AML-193 (cell line): Measurements from ENCODE around the gene RBM10.

ENCODE experiments used
- DNase-seq, 2 experiments: peaks; one replicate each; lab custom pipeline; 2025; lab: John Stamatoyannopoulos, UW

The RBM10 gene

DNA sequence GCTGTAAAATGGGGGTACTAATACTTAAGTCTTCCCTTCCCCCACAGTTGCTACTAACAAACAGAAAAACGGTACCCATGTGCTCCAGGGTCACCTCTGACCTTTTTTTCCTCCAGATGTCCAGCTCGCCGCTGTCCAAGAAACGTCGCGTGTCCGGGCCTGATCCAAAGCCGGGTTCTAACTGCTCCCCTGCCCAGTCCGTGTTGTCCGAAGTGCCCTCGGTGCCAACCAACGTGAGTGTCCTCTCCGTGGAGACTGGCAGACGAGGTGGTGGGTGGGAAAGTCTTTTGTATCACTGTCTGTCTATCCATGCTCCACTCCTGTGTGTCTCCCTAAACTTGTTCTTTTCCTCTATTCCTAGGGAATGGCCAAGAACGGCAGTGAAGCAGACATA is 53.7 kb downstream of the RBM10 start:
- no peak for DNase-seq

DNA sequence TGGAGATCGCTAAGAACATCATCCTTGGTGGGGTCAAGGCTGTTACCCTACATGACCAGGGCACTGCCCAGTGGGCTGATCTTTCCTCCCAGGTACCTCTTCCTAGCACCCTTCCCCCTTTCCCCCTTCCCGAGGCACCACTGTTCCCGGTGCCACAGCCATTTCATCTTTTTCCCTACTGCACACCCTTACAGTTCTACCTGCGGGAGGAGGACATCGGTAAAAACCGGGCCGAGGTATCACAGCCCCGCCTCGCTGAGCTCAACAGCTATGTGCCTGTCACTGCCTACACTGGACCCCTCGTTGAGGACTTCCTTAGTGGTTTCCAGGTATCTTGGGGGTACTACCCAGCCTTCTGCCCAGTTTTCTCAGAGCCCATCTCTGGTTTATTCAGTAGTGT is 54.3 kb downstream of the RBM10 start:
- DNase-seq: no peak

- no peak for DNase-seq
Measured at GRCh38 chrX:47200385-47201150, 55.5 kb downstream of the RBM10 start.

GRCh38 chrX:47201345-47201944 is 56.4 kb downstream of the RBM10 start:
- no peak for DNase-seq

DNA sequence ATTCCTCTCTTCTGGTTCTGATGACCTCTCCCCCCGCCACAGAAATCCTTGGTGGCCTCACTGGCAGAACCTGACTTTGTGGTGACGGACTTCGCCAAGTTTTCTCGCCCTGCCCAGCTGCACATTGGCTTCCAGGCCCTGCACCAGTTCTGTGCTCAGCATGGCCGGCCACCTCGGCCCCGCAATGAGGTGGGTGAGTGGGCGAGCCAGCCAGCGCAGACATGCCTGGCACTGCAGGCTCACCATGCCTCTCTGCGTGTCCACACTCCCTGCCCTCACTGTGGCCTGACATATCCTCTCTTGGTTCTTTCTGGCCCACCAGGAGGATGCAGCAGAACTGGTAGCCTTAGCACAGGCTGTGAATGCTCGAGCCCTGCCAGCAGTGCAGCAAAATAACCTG is 57.3 kb downstream of the RBM10 start:
- DNase-seq: no peak

GRCh38 chrX:47202877-47203276 is 57.9 kb downstream of the RBM10 start:
- no peak for DNase-seq

- DNase-seq: no peak
Measured at GRCh38 chrX:47204970-47205369, 59.9 kb downstream of the RBM10 start.

DNA sequence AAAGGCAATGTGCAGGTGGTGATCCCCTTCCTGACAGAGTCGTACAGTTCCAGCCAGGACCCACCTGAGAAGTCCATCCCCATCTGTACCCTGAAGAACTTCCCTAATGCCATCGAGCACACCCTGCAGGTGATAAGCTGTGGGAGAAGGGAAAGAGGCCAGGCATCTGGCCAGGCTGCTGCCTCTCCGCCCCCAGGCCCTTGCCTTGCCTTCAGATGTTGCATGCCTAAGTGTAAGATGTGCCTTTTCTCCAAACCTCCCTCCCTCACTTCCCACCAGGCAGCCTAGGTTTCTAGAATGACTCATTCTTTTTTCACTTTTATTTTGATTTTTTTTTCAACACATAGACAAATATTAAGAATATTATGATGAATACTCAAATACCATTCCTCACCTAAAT is 61.3 kb downstream of the RBM10 start:
- no peak for DNase-seq

- DNase-seq: no peak
Measured at GRCh38 chrX:47208108-47208507, 63.1 kb downstream of the RBM10 start.

DNA sequence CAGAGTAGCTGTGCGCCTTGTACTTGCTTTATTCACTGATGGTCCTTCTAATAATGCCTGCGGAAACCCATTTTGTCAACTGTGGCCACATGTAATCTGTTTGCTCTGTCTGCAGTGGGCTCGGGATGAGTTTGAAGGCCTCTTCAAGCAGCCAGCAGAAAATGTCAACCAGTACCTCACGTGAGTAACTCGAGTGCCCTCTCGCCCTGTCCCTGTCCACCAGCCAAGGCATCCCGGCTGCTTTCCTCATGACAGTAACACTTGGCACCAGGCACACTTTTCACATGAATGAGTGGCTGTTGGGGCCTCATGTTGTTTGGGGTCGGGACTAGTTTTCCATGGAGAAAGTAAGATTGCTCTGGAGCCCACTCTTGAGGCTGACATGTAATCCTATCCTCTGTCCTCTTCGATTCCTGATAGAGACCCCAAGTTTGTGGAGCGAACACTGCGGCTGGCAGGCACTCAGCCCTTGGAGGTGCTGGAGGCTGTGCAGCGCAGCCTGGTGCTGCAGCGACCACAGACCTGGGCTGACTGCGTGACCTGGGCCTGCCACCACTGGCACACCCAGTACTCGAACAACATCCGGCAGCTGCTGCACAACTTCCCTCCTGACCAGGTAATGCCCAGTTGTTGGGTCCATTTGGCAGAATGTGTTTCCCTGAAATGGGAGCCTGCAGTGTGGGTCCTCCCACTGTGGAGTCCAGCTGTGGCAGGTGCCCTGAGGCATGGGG is 64.7 kb downstream of the RBM10 start:
- no peak for DNase-seq

DNA sequence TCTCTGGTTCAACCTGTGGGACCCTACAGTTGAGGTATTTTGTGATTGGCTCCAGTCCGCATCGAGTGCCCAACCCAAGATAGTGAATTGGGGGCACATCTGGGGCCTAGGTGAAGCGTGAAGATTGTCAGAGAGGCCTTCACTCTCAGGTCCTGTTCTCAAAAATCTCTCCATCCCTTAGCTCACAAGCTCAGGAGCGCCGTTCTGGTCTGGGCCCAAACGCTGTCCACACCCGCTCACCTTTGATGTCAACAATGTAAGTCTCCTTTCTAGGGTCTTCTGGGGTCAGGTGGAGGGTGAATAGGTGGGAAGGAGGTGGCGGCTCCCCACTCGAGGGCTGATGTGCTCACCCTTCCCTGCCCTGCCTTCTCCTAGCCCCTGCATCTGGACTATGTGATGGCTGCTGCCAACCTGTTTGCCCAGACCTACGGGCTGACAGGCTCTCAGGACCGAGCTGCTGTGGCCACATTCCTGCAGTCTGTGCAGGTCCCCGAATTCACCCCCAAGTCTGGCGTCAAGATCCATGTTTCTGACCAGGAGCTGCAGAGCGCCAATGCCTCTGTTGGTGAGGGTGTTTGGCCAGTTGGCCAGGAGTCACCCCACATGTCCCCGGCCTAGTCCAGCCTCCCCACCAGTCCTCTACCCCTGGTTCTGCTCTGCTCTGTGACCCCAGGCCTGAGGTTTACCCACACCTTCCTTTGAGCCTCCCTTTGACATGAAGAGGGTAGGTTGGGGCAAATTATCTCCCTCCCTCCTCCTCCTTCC is 65.8 kb downstream of the RBM10 start:
- DNase-seq: no peak

GRCh38 chrX:47212381-47213293 is 67.6 kb downstream of the RBM10 start:
- no peak for DNase-seq

DNA sequence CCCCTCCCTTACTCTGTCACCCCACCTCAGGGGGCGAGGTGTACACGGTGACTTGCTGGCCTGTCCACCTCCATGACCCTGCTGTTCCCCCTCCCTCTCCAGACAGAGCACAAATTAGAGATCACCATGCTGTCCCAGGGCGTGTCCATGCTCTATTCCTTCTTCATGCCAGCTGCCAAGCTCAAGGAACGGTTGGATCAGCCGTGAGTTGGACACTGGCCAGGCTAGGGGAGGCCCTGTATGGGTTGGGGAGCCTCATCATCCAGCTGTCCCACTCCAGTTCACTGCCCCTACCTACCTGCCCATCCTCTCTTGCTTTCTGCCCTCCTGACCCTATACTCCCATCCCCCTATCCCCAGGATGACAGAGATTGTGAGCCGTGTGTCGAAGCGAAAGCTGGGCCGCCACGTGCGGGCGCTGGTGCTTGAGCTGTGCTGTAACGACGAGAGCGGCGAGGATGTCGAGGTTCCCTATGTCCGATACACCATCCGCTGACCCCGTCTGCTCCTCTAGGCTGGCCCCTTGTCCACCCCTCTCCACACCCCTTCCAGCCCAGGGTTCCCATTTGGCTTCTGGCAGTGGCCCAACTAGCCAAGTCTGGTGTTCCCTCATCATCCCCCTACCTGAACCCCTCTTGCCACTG is 69.5 kb downstream of the RBM10 start:
- DNase-seq: no peak

DNA sequence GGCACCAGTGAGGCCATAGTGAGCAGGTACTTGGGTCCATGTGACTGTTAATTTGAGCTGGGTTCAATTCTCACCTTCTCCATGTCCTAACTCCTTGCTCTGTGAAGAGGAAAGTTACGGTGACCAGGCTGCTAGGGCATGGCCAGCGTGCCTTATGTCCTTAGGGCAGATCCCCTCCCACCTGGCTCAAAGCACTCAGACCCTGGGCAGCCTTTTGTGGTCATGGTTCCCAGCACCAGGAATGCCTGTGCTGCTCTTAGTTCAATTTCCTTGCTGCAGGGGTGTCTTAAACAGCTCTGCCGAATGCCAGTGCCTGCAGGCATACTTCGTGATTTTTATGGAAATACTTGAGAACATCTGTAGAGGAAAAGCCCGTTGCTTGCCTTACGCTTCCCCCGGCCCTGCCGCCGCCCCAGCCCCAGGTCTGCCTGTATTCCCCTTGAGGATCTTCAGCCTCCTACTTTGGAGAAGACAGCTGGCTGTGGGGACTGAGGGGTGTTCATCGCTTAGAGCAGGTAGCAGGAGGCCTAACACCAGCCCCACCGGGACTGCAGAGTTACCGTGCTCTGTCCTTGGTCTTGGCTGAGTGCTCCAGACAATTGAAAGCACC is 70.4 kb downstream of the RBM10 start:
- no peak for DNase-seq

DNA sequence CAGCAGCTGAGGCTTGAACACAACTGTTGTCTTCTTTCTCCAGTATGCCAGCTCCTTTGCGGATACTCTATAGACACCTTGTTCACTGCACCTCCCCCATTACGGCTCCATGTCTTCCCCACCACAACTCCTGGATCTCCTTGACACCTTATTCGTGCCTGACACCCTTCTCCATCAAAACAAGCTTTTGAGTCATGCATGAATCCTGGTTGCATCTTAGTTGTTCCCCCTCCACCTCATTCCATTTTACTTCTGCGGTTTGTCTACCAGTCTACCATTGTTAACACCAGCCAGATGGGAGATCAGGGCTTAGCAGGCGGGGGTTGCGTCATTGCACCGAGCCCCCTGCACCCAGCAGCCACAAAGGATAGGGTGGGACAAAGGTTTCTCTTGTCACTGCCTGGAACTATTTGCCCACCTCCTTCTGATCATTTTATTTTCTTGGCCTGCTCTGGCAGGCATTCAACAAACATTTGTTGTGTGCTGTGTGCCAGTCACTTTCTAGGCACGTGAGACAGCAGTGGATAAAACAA is 71.4 kb downstream of the RBM10 start:
- no peak for DNase-seq

DNA sequence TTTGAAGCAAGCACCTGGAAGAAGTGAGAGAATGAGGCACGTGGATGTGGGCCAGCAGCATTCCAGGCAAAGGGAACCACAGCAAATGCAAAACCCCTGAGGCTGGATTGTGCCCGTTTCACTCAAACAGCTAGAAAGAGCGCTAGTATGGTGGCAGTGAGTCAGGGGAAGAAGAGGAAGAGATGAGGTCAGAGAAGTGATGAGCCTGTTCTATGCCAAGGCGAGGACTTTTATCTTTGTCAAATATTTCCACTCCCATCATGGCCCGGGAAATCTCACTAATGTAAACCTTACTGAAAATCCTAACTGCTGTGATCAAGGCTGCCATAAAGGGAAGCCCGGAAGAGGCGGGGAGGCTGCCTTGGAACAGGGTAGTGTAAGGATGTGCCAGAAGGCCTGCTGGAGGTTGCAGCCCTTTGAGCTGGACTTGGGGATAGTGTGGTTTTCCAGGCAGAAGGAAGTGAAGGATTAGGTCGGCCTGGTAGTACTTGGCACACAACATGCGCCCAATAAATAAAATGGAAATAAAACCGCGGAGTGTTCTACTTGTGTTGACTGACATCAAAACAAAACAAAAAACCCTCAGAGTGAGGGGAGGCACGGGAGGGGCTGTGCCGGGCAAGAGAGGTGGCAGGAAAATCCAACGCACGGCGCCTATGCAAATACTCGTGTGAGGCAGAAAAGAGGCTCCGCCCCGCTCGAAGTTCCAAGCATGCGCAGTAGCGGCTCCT is 72.3 kb downstream of the RBM10 start:
- DNase-seq: no peak

- DNase-seq: peak; percentile 87 to 99
Measured at GRCh38 chrX:47217852-47218279, 72.8 kb downstream of the RBM10 start.

DNA sequence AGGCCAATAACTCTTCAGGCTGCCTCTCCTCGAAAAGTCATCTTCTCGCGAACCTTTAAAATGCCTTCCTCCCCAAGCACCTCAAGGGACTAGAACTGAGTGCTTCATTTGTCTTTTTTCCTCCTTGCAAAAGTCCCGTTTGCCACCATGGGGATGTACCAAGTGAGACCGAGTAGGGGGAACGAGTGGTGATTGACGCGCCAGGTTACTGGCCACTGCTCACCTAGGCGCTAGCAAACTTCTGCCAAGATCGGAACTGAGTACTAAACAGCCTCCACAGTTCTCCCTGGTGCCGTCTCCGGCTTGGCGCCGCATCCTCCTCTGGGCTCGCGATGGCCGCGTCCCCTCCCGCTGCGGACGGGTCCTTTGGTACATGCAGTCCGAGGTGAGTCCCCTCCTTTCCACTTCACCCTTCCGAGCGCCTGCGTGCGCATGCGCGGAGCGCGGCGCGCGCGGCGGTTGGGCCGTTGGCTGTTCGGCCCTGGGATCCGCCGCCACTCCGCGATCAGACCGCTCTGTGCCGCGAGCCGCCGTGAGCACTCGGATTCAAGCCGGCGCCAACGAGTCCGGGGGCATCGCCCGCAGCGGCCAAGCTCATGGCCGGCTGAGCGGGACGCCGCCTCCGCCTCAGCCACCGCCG is 73.4 kb downstream of the RBM10 start, which contains the start of gene CDK16:
Gene CDK16, plus strand, starts transcription at position 402 of the 640 bp plus-strand sequence. CDS start 4,877 bp downstream, outside the sequence.
- peak; percentile 19 to 26 for DNase-seq
